GM12864 (cell line): ENCODE measurements around the gene SYT5.

Experiments used
- DNase-seq: peaks from one replicate; pipeline ENCODE4 v3.0.0-alpha.2; 2011; ENCODE audit warnings: low read depth
- H3K4me3 ChIP-seq: 2 replicates; pipeline ENCODE4 v1.5.1; 2011; ENCODE audit warnings: mild to moderate bottlenecking, low read depth, low read length, control low read depth
- TF ChIP-seq, protein P1 (sequence below): IDR thresholded peaks from 2 replicates; pipeline ENCODE4 v1.5.1; 2011; ENCODE audit warnings: low read depth, mild to moderate bottlenecking, moderate library complexity, low read length, control low read depth, inconsistent platforms; ENCODE audit errors: missing control alignments

The SYT5 gene

DNA sequence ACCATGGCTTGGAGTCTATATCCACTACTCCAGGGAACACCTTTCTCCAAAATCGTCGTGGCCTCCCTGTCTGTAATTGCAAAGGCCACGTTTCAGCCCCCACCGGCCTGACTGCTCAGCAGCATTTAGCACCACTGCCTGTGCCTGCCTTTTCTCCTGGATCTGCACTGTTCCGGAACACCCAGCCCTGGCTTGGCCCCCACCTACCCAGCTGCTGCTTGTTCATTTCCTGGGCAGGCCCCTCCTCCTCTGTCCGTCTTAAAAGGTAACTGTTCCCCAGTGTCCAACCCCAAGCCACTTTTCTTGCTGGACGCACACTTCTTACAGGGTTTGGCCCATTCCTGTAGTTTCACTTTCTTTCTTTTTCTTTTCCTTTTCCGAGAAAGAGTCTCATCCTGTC lies 8.5 kb upstream of the SYT5 start:
- no peak for DNase-seq
- no peak overlapping the region for H3K4me3 ChIP-seq

GRCh38 chr19:55186080-55186479 lies 6.0 kb upstream of the SYT5 start:
- DNase-seq: no peak
- no peak overlapping the region for H3K4me3 ChIP-seq
- TF ChIP-seq, protein P1, sequence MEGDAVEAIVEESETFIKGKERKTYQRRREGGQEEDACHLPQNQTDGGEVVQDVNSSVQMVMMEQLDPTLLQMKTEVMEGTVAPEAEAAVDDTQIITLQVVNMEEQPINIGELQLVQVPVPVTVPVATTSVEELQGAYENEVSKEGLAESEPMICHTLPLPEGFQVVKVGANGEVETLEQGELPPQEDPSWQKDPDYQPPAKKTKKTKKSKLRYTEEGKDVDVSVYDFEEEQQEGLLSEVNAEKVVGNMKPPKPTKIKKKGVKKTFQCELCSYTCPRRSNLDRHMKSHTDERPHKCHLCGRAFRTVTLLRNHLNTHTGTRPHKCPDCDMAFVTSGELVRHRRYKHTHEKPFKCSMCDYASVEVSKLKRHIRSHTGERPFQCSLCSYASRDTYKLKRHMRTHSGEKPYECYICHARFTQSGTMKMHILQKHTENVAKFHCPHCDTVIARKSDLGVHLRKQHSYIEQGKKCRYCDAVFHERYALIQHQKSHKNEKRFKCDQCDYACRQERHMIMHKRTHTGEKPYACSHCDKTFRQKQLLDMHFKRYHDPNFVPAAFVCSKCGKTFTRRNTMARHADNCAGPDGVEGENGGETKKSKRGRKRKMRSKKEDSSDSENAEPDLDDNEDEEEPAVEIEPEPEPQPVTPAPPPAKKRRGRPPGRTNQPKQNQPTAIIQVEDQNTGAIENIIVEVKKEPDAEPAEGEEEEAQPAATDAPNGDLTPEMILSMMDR: no peak

More for the DNA sequence above, 8.5 kb upstream of the SYT5 start:
- TF ChIP-seq, protein P1: no peak

- DNase-seq: no peak
- TF ChIP-seq, protein P1: no peak
- no peak overlapping the region for H3K4me3 ChIP-seq
Measured at GRCh38 chr19:55181740-55182139, 1.7 kb upstream of the SYT5 start.

GRCh38 chr19:55178781-55179599 lies 1.1 kb downstream of the SYT5 start:
- peak; percentile 54 for DNase-seq
- peak overlapping the region; percentile 20 for H3K4me3 ChIP-seq
- TF ChIP-seq, protein P1: no peak

- TF ChIP-seq, protein P1: no peak
- H3K4me3 ChIP-seq: no peak overlapping the region
- no peak for DNase-seq
Measured at GRCh38 chr19:55176076-55176475, 4.0 kb downstream of the SYT5 start.

GRCh38 chr19:55175117-55175867 lies 4.8 kb downstream of the SYT5 start:
- DNase-seq: no peak
- TF ChIP-seq, protein P1: no peak
- no peak overlapping the region for H3K4me3 ChIP-seq
